ENCODE measurements around the gene ESF1. TPM values are rescaled to one million over a fixed set of nuclear protein-coding genes. Genes with fewer than 3 reads are reported as not detected.

Gene ESF1
- total RNA-seq, 1 experiment from 2014 or later: 36.9 TPM

- Histone ChIP-seq H2AFZ (ENCODE audit: low read length) (no peak overlapping the region), H3K79me1 (ENCODE audit: insufficient read depth, low read depth, low read length, poor library complexity, severe bottlenecking) (no peaks in the 10 kb centered on the region), H3K18ac (ENCODE audit: insufficient read length, low read depth, low read length) (no peak overlapping the region), H2AK5ac (ENCODE audit: insufficient read length, low read length) (no peak overlapping the region), H3K4me2 (ENCODE audit: insufficient read depth, insufficient read length, low read length) (no peak overlapping the region), H3K23me2 (ENCODE audit: insufficient read length, low read depth, low read length, poor library complexity, severe bottlenecking) (no peaks in the 10 kb centered on the region), H3K4me1 (ENCODE audit: insufficient read depth, low read length) (no peaks in the 10 kb centered on the region), H3K27me3 (ENCODE audit: insufficient read depth, low read length) (no peaks in the 10 kb centered on the region), H4K8ac (replicated peaks; ENCODE audit: insufficient read length, low read depth, low read length) (no peak overlapping the region), H3K27ac (ENCODE audit: insufficient read length, low read depth, low read length) (no peak overlapping the region), H2BK15ac (ENCODE audit: low read depth, low read length) (no peak overlapping the region), H3K9me3 (ENCODE audit: control insufficient read depth, low read depth, low read length) (no peaks in the 10 kb centered on the region), H3T11ph (ENCODE audit: low read length) (no peak overlapping the region), H2BK12ac (ENCODE audit: insufficient read length, low read depth, low read length) (no peak overlapping the region), H2BK120ac (ENCODE audit: low read depth, low read length, poor library complexity, severe bottlenecking) (no peak overlapping the region), H3K4ac (ENCODE audit: low read depth, low read length) (no peak overlapping the region), H4K5ac (ENCODE audit: insufficient read length, low read depth, low read length) (no peak overlapping the region), H4K91ac (ENCODE audit: insufficient read length, low read depth, low read length) (no peak overlapping the region), H3K9ac (ENCODE audit: extremely low read depth, insufficient read length, low read length) (no peak overlapping the region), H2BK5ac (ENCODE audit: insufficient read length, low read length) (no peak overlapping the region), H2BK20ac (ENCODE audit: low read depth, low read length, poor library complexity, severe bottlenecking) (no peak overlapping the region), H3K79me2 (ENCODE audit: insufficient read depth, low read length) (0 out of 2 replicates have a peak, but pooled peaks cover 2% of the 10 kb centered on the region), H3K56ac (ENCODE audit: insufficient read length, low read depth, low read length) (no peak overlapping the region), H3K14ac (ENCODE audit: insufficient read depth, low read length) (no peak overlapping the region), H3K23ac (ENCODE audit: insufficient read length, low read depth, low read length) (no peak overlapping the region), H4K20me1 (ENCODE audit: control insufficient read depth, insufficient read depth, insufficient read length) (no peaks in the 10 kb centered on the region)
- DNase-seq: no peak
- Mint-ChIP-seq H3K27ac (no peak overlapping the region), H3K27me3 (ENCODE audit: low read depth) (no peaks in the 10 kb centered on the region), H3K4me3 (no peak overlapping the region), H3K36me3 (ENCODE audit: insufficient read depth in 1 of 3, low read depth in 3 of 3) (no peaks in the 10 kb centered on the region), H3K4me1 (peaks cover 7 to 10% of the 10 kb centered on the region in 2 experiments), H3K9me3 (peaks cover 0 to 3% of the 10 kb centered on the region in 2 experiments; a peak in 1 of 5 replicates)
- no peak for TF ChIP-seq CTCF (conservative IDR thresholded peaks at IDR 0.05)
- WGBS (ENCODE audit: extremely low coverage, insufficient read length, low lambda C conversion rate): no CpG with 5 or more reads among the region's 3 CpGs
Observed at GRCh38 chr20:13672690-13673089, 112.0 kb downstream of the ESF1 start.

Measured in H9 (cell line).